ENCODE data around the gene PLA1A. TPM values are rescaled to one million over a fixed set of nuclear protein-coding genes. Genes with fewer than 3 reads are reported as not detected.

Gene PLA1A, protein sequence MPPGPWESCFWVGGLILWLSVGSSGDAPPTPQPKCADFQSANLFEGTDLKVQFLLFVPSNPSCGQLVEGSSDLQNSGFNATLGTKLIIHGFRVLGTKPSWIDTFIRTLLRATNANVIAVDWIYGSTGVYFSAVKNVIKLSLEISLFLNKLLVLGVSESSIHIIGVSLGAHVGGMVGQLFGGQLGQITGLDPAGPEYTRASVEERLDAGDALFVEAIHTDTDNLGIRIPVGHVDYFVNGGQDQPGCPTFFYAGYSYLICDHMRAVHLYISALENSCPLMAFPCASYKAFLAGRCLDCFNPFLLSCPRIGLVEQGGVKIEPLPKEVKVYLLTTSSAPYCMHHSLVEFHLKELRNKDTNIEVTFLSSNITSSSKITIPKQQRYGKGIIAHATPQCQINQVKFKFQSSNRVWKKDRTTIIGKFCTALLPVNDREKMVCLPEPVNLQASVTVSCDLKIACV
- total RNA-seq (1 to 10 TPM; 1.8 to 7.3 TPM), polyA plus RNA-seq (10 to 100 TPM in 1 of 2 donors, 1 to 10 TPM in 1; 5.9 to 10.3 TPM)
- long read RNA-seq, donor 1, partial matches to known transcripts = 0 of 1 reads
- long read RNA-seq, donor 1, other reads (novel, unspliced or antisense) = 0 of 1 reads
- long read RNA-seq, donor 2 = 0 reads
- long read RNA-seq, donor 3 = 0 reads
- long read RNA-seq, donor 4 = 0 reads
- long read RNA-seq, donor 5 = 0 reads

GRCh38 chr3:119597548-119598288 lies at the start of gene PLA1A:
PLA1A (plus strand) TSS chr3:119597885; CDS start chr3:119597914, 29 bp downstream.
- peak within 1 kb of the TSS; percentile 78 to 83 for H3K27ac ChIP-seq (ENCODE audit: low read depth in 1 of 2, low read length in 1 of 2)
- H3K4me1 ChIP-seq (ENCODE audit: control insufficient read depth in 5 of 5, insufficient read depth in 5 of 5, low read length in 5 of 5) = peaks cover 2 to 21% (median 4%) of the 10 kb centered on the region in 5 donors
- DNase-seq (peak in 1 of 3 donors; percentile 47), ATAC-seq (ENCODE audit: insufficient read depth, low FRiP score) (no peak)
- no peak within 1 kb of the TSS for H3K4me3 ChIP-seq
- H3K36me3 ChIP-seq (ENCODE audit: control insufficient read depth in 4 of 4, insufficient read depth in 4 of 4, low read length in 4 of 4) = no peaks in the 10 kb centered on the region
- H3K27me3 ChIP-seq (ENCODE audit: control insufficient read depth in 3 of 3, insufficient read depth in 3 of 3, low read length in 2 of 3) = no peaks in the 10 kb centered on the region
- H3K9ac ChIP-seq (ENCODE audit: insufficient read depth in 1 of 2, low read length in 2 of 2) = no peak within 1 kb of the TSS
- WGBS, 2 donors = 50 to 75% methylated on average over 7 of the region's 7 CpGs
- no peak for TF ChIP-seq CTCF (IDR thresholded peaks at IDR 0.05; ENCODE audit: control extremely low read depth, extremely low read depth)
- no peaks in the 10 kb centered on the region for H3K9me3 ChIP-seq (ENCODE audit: control insufficient read depth in 4 of 4, insufficient read depth in 3 of 4, low read length in 3 of 4)

GRCh38 chr3:119548341-119548740 lies 49.3 kb upstream of the PLA1A start:
- H3K4me3 ChIP-seq = no peak overlapping the region
- no peak for TF ChIP-seq CTCF (IDR thresholded peaks at IDR 0.05; ENCODE audit: control extremely low read depth, extremely low read depth)
- WGBS, 2 donors = 51 to 64% methylated on average over 3 of the region's 3 CpGs
- no peaks in the 10 kb centered on the region for H3K27me3 ChIP-seq (ENCODE audit: control insufficient read depth in 3 of 3, insufficient read depth in 3 of 3, low read length in 2 of 3)
- H3K36me3 ChIP-seq (ENCODE audit: control insufficient read depth in 4 of 4, insufficient read depth in 4 of 4, low read length in 4 of 4) = peaks cover 0 to 7% (median 0%) of the 10 kb centered on the region in 4 donors
- H3K4me1 ChIP-seq (ENCODE audit: control insufficient read depth in 5 of 5, insufficient read depth in 5 of 5, low read length in 5 of 5) = no peaks in the 10 kb centered on the region
- DNase-seq (no peak), ATAC-seq (ENCODE audit: insufficient read depth, low FRiP score) (no peak)
- no peak overlapping the region for H3K27ac ChIP-seq (ENCODE audit: low read depth in 1 of 2, low read length in 1 of 2)
- no peaks in the 10 kb centered on the region for H3K9me3 ChIP-seq (ENCODE audit: control insufficient read depth in 4 of 4, insufficient read depth in 3 of 4, low read length in 3 of 4)
- H3K9ac ChIP-seq (ENCODE audit: insufficient read depth in 1 of 2, low read length in 2 of 2) = no peak overlapping the region

DNA sequence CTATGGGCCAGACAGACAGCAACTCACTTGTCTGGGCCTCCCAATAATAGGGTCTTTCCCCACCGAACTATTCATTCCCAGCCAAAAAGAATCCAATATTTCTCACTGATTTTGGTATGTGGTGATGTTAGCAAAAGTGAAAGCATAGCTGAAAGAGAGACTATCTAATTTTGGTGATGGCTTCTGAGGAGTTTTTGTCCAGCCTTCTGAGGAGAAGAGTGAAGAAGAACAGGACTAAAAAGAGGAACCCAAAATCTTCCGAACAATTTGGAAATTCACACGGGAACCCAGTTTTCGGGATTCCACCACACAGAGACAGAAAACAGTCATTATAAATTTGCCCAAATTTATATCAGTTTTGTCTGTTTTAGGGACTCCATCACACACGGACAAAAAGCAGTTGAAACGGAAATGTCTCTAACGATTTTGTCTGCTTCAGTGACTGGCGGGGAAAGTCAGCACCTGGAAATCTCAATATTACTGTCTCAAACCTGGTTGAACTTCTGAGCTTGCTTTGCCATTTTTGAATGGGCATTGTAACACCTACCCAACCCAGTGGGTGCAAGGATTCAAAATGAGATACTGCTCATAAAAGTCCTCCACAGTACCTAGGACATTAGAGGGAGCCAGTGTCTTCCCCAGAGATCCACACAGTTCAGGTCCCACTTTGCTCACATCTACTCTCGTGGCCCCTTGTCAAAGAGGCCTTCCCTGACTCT lies 47.3 kb upstream of the PLA1A start:
- Histone ChIP-seq H3K27me3 (ENCODE audit: control insufficient read depth in 3 of 3, insufficient read depth in 3 of 3, low read length in 2 of 3) (no peaks in the 10 kb centered on the region), H3K4me1 (ENCODE audit: control insufficient read depth in 5 of 5, insufficient read depth in 5 of 5, low read length in 5 of 5) (peaks cover 0 to under 1% (median 0%) of the 10 kb centered on the region in 5 donors), H3K9ac (ENCODE audit: insufficient read depth in 1 of 2, low read length in 2 of 2) (no peak overlapping the region), H3K9me3 (ENCODE audit: control insufficient read depth in 4 of 4, insufficient read depth in 3 of 4, low read length in 3 of 4) (no peaks in the 10 kb centered on the region), H3K36me3 (ENCODE audit: control insufficient read depth in 4 of 4, insufficient read depth in 4 of 4, low read length in 4 of 4) (peaks cover 0 to 7% (median 0%) of the 10 kb centered on the region in 4 donors), H3K4me3 (no peak overlapping the region), H3K27ac (ENCODE audit: low read depth in 1 of 2, low read length in 1 of 2) (no peak overlapping the region)
- ATAC-seq (ENCODE audit: insufficient read depth, low FRiP score) = no peak
- WGBS, 2 donors = 94 to 96% methylated on average over 9 of the region's 9 CpGs
- no peak for DNase-seq
- no peak for TF ChIP-seq CTCF (IDR thresholded peaks at IDR 0.05; ENCODE audit: control extremely low read depth, extremely low read depth)
